HepG2 (cell line): ENCODE data around the gene LGR6. TPM values are rescaled to one million over a fixed set of nuclear protein-coding genes. Genes with fewer than 3 reads are reported as not detected.

Experiments
- ATAC-seq: fragments of 200-7000 bp; cut with Tn5 transposase; 3 replicates; pipeline ENCODE4 v1.9.1; 2020; ENCODE audit warnings: mild to moderate bottlenecking, moderate library complexity
- BruUV-seq: library from RNA; stranded (reverse); fragments of 400-500 nt; replicated peaks from 2 replicates; lab custom pipeline; 2021; lab: Mats Ljungman, UMichigan
- CTCF ChIA-PET: fragments of 300-600 bp; formaldehyde crosslinking; extraction: SDS; loops from one replicate; lab custom pipeline; 2021; ENCODE audit warnings: low total read pairs, inconsistent platforms, low intra/inter-chr PET ratio; lab: Yijun Ruan, JAX
- POLR2A ChIA-PET: fragments of 350-600 bp; sonication (Branson Sonifier 250); formaldehyde crosslinking; loops from one replicate; lab custom pipeline; 2020; ENCODE audit warnings: antibody characterized with exemption, inconsistent platforms; lab: Yijun Ruan, JAX
- DNase-seq: peaks from one replicate; pipeline ENCODE4 v3.0.0-alpha.2; 2015; ENCODE audit warnings: low spot score
- FAIRE-seq: peaks from 3 replicates; lab custom pipeline; 2011; peaks lifted over from hg19 to GRCh38; lab: Jason Lieb, UNC
- H2AFZ ChIP-seq: one replicate; pipeline ENCODE4 v1.6.1; 2011; ENCODE audit warnings: low read length, inconsistent platforms
- H3K27ac ChIP-seq: fragments of 300-600 bp; 3 replicates; pipeline ENCODE4 v1.8.0; 2011; ENCODE audit warnings: mixed run types, mild to moderate bottlenecking, mixed read lengths, low read length, inconsistent platforms; ENCODE audit not compliant: insufficient read depth; ENCODE audit errors: extremely low read length
- H3K27me3 ChIP-seq, 2 experiments: fragments of 200-600 bp in 1 of 2; 2 replicates in 1 of 2; 3 replicates in 1 of 2; pipeline versions ENCODE4 v1.6.0 to v1.8.0; 2011; ENCODE audit warnings: low read length in 2 of 2, mild to moderate bottlenecking in 2 of 2, moderate library complexity in 2 of 2, inconsistent platforms in 1 of 2; ENCODE audit not compliant: insufficient read depth in 2 of 2, control insufficient read depth in 1 of 2
- H3K36me3 ChIP-seq, 2 experiments: fragments of 200-600 bp in 1 of 2; replicated peaks in 1 of 2; 2 replicates in 1 of 2; 3 replicates in 1 of 2; pipeline versions ENCODE4 v1.5.1 to v1.8.0; 2011; ENCODE audit warnings: low read length in 2 of 2, inconsistent platforms in 1 of 2; ENCODE audit not compliant: insufficient read depth in 2 of 2, control insufficient read depth in 1 of 2
- H3K4me1 ChIP-seq: 2 replicates; pipeline ENCODE4 v1.5.1; 2012; ENCODE audit warnings: low read length, inconsistent platforms; ENCODE audit not compliant: insufficient read depth
- H3K4me2 ChIP-seq: 2 replicates; pipeline ENCODE4 v1.6.0; 2011; ENCODE audit warnings: low read depth, low read length, inconsistent platforms
- H3K4me3 ChIP-seq, 3 experiments: fragments of 200-600 bp in 1 of 3; sonication (generic), shearing (Covaris generic) in 1 of 3; replicated peaks in 1 of 3; 2 replicates each; pipeline ENCODE4 v1.5.1; 2011 to 2016; ENCODE audit warnings: low read length in 3 of 3, inconsistent platforms in 2 of 3, low read depth in 2 of 3, mild to moderate bottlenecking in 2 of 3, control low read depth in 1 of 3, mixed read lengths in 1 of 3; ENCODE audit not compliant: insufficient read depth in 1 of 3
- H3K79me2 ChIP-seq: one replicate; pipeline ENCODE4 v1.6.1; 2011; ENCODE audit warnings: low read length, inconsistent platforms; ENCODE audit not compliant: insufficient read depth
- H3K9ac ChIP-seq: 2 replicates; pipeline ENCODE4 v1.6.0; 2011; ENCODE audit warnings: mild to moderate bottlenecking, low read depth, low read length, inconsistent platforms; ENCODE audit not compliant: insufficient read depth
- H3K9me3 ChIP-seq: 2 replicates; pipeline ENCODE4 v1.5.1; 2012; ENCODE audit warnings: mild to moderate bottlenecking, low read length
- H4K20me1 ChIP-seq: 2 replicates; pipeline ENCODE4 v1.6.0; 2011; ENCODE audit warnings: inconsistent platforms, mild to moderate bottlenecking, low read length, moderate library complexity; ENCODE audit not compliant: insufficient read depth
- ELF3 ChIP-seq: IDR thresholded peaks from 2 replicates; pipeline ENCODE4 v1.6.1; 2016; ENCODE audit warnings: missing genetic modification reagents, missing compliant biosample characterization
- ETV6 ChIP-seq: sonication (generic); formaldehyde crosslinking; conservative IDR thresholded peaks from 2 replicates; pipeline ENCODE4 v1.4.0; 2020; ENCODE audit warnings: missing genetic modification reagents
- HOXA3 ChIP-seq: sonication (generic); formaldehyde crosslinking; IDR thresholded peaks from 2 replicates; pipeline ENCODE4 v1.5.0; 2020; ENCODE audit warnings: missing genetic modification reagents
- THAP11 ChIP-seq: IDR thresholded peaks from 2 replicates; pipeline ENCODE4 v1.6.1; 2016; ENCODE audit warnings: missing biosample characterization, missing genetic modification reagents
- ZNF34 ChIP-seq: sonication (generic); formaldehyde crosslinking; IDR thresholded peaks from 2 replicates; pipeline ENCODE4 v1.4.0; 2020; ENCODE audit warnings: mild to moderate bottlenecking, missing genetic modification reagents, borderline replicate concordance
- WGBS: methylation state at CpG from one replicate; pipeline ENCODE4 v1.1.6; 2017; ENCODE audit warnings: low lambda C conversion rate; 5-methylcytosine and 5-hydroxymethylcytosine counted together
- in situ Hi-C: cut with HindIII; loops from 2 replicates; pipeline ENCODE4 v1.10.0; 2017; ENCODE audit warnings: low pct_unique_long_range_greater_than_20kb; ENCODE audit not compliant: extremely low pct_ligation_motif_present
- intact Hi-C: fragments of 100-400 bp; cut with micrococcal nuclease; formaldehyde crosslinking; loops from one replicate; pipeline ENCODE4 v1.10.0; 2022; ENCODE audit not compliant: unreplicated experiment
- polyA plus RNA-seq, 8 experiments: library from polyadenylated mRNA; depleted of rRNA in 3 of 8; stranded (reverse) in 7 of 8; unstranded in 1 of 8; fragments of >200 nt; fragmentation: Illumina TruSeq in 4 of 8; extraction: Trizol in 4 of 8; gene quantifications; 2 replicates each; pipeline versions ENCODE4 v1.2.1 to v1.2.3, GENCODE V29; 2011 to 2016; ENCODE audit warnings: low read depth in 4 of 8, missing spikeins in 1 of 8, mixed read lengths in 1 of 8; ENCODE audit not compliant: insufficient read depth in 1 of 8
- total RNA-seq, 5 experiments: library from RNA; depleted of rRNA; stranded (reverse); fragments of >200 nt; fragmentation: Illumina TruSeq; extraction: Trizol; gene quantifications; 2 replicates each; pipeline ENCODE4 v1.2.3, GENCODE V29; 2016; ENCODE audit warnings: low read depth in 1 of 5
- TF ChIP-seq, protein P1 (sequence below): sonication (generic); formaldehyde crosslinking; conservative IDR thresholded peaks from 2 replicates; pipeline ENCODE4 v1.8.1; 2023; ENCODE audit warnings: missing genetic modification reagents

The LGR6 gene
- total and polyA plus RNA-seq, 2 of the 13 experiments (the other 11 are each of a cell fraction or from before 2014, with no cell fraction given): 0.07 TPM; not detected in 1

DNA sequence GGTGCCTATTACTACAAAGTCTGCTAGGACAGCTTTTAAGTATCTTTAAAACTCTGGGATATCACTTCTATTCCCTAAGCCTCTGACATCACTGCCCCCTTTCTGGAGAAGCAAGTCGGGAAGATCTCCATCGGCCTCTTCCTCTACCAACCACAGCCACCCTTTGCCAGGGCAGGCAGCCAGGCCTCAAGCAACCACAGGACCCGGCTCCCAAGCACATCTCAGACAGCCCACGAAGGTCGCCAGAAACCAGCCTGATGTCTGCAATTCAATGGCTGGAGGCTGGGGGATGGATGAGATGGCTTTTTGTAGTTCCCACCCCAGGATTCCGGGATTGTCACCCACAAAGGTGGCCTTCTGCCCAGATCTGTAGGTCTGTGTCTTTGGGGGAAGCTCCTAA is 70.7 kb downstream of the LGR6 start (continued):
- TF ChIP-seq, protein P1, sequence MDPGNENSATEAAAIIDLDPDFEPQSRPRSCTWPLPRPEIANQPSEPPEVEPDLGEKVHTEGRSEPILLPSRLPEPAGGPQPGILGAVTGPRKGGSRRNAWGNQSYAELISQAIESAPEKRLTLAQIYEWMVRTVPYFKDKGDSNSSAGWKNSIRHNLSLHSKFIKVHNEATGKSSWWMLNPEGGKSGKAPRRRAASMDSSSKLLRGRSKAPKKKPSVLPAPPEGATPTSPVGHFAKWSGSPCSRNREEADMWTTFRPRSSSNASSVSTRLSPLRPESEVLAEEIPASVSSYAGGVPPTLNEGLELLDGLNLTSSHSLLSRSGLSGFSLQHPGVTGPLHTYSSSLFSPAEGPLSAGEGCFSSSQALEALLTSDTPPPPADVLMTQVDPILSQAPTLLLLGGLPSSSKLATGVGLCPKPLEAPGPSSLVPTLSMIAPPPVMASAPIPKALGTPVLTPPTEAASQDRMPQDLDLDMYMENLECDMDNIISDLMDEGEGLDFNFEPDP: no peak

DNA sequence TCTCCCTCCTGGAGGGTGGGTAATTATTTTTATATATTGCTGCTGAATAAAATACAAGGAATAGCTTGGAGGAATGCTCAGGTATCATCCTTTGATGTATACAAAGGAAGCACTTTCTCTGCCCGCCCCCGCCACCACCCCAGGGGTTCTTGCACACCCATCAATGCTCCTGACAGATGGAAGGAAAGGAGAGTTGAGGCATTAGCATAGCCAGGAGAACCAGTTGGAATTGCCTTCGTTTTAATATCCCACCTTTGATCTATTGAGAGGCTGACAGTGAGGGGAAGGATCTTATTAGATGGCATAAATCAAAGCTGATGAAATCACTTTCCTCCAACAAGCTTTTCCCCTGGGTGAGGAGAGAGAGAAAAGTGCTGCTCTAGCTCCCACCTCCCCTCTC is 71.1 kb downstream of the LGR6 start:
- in situ Hi-C loops: no loop called here
- Histone ChIP-seq H3K9ac (no peak overlapping the region), H2AFZ (no peak overlapping the region), H3K79me2 (no peaks in the 10 kb centered on the region), H3K4me3 (no peak overlapping the region), H3K4me1 (no peaks in the 10 kb centered on the region), H3K27ac (no peak overlapping the region), H3K27me3 (peaks cover 3 to 38% of the 10 kb centered on the region in 2 experiments; a peak in 3 of 5 replicates), H3K4me2 (no peak overlapping the region), H3K36me3 (no peaks in the 10 kb centered on the region), H3K9me3 (no peaks in the 10 kb centered on the region), H4K20me1 (no peaks in the 10 kb centered on the region)
- ChIA-PET POLR2A (no interaction called here), CTCF (no interaction called here)
- DNase-seq: no peak
- FAIRE-seq: no peak
- 4% methylated on average over 3 of the region's 3 CpGs for WGBS
- intact Hi-C loops: no loop called here
- TF ChIP-seq THAP11 (no peak), HOXA3 (CRISPR knock-in tag) (no peak), ELF3 (no peak), ETV6 (CRISPR knock-in tag) (no peak), ZNF34 (CRISPR knock-in tag) (no peak)
- ATAC-seq: no peak
- BruUV-seq: no TSS peak
